ENCODE results near the gene PPP2R2C.

Gene PPP2R2C

DNA sequence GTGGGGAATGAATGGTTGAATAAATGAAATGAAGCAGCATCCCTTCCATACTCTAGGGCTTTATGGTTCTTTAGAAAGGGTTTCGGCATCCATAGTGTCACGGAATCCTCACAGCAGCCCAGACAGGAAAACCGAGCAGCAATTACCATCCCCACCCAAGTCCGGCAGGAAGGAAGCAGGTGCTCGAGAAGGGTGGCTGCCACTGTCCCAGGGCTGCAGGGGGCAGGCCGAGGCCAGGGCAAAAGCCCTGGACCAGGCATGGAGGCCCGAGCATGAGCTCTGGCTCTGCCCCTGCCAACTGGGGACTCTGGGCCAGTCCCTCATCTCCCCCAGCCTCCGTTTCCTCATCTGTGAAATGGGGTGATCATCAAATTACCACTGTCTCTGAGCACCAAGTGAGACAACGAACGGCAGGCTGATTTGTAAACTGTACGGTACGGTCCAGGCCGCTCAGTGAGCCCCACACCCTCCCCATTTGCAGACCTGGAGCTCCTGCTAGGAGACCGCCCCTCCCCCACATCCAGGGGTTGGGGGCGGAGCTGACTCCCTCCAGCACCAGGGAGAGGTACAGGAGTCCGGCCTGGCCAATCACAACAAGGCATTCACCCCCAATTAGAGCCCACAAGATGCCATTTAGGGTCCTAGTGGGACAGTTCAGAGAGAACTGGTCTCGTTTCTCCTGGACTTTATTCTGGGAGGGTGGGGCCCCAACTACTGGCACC is 102.3 kb downstream of the PPP2R2C start:
- no peak overlapping the region for H3K4me3 ChIP-seq (ENCODE audit: low read length)
- H3K27me3 ChIP-seq (ENCODE audit: control insufficient read depth, insufficient read depth, low read length): no peaks in the 10 kb centered on the region
- no peaks in the 10 kb centered on the region for H3K9me3 ChIP-seq (ENCODE audit: control insufficient read depth, low read depth, low read length)
- peaks cover 8% of the 10 kb centered on the region for H3K4me1 ChIP-seq (ENCODE audit: control insufficient read depth, low read depth, low read length)
- no peaks in the 10 kb centered on the region for H3K36me3 ChIP-seq (ENCODE audit: control insufficient read depth, low read depth, low read length)
- no peak overlapping the region for H3K27ac ChIP-seq (ENCODE audit: low read length)
- no peak overlapping the region for H3K9ac ChIP-seq (ENCODE audit: low read length)

DNA sequence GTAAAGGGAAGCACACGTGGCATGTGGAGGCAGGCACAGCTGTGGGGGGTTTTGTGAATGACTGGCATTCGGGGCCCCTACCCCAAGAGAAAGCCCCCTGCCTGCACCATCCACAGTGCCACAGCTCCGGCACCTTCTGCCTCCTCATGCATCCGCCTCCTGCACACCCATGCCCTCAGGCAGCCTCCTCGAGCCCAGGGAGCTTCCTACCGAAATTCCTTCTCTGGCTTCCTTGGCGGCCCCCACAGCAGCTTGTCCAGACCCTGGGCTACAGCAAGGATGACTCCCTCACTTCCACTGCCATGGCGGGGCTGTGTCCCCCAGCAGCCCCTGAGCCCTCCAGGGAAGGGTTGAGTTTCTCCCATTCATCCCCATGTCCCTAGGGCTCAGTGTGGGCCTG is 102.9 kb downstream of the PPP2R2C start:
- Histone ChIP-seq H3K36me3 (ENCODE audit: control insufficient read depth, low read depth, low read length) (no peaks in the 10 kb centered on the region), H3K27me3 (ENCODE audit: control insufficient read depth, insufficient read depth, low read length) (no peaks in the 10 kb centered on the region), H3K4me1 (ENCODE audit: control insufficient read depth, low read depth, low read length) (peaks cover 8% of the 10 kb centered on the region), H3K27ac (ENCODE audit: low read length) (no peak overlapping the region), H3K9me3 (ENCODE audit: control insufficient read depth, low read depth, low read length) (no peaks in the 10 kb centered on the region), H3K4me3 (ENCODE audit: low read length) (no peak overlapping the region), H3K9ac (ENCODE audit: low read length) (no peak overlapping the region)

DNA sequence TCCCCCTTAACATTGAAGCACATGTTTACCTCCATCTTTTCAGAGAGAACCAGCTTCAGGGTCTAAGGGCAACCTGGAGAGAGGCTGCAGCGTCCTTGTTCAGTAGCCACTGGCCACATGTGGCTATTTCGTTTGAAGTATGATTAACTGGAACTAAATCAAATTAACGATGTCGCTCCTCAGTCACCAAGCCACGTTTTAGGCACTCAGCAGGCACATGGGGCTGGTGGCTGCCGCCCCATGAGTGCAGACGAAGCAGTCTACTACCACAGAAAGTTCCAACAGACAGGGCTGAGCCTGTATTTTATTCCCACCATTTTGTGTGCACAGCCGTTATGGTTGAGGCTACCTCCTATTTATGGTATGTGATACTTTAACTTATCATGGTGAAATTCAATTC is 103.4 kb downstream of the PPP2R2C start:
- H3K4me3 ChIP-seq (ENCODE audit: low read length): no peak overlapping the region
- no peaks in the 10 kb centered on the region for H3K27me3 ChIP-seq (ENCODE audit: control insufficient read depth, insufficient read depth, low read length)
- H3K9ac ChIP-seq (ENCODE audit: low read length): no peak overlapping the region
- no peak overlapping the region for H3K27ac ChIP-seq (ENCODE audit: low read length)
- peaks cover 8% of the 10 kb centered on the region for H3K4me1 ChIP-seq (ENCODE audit: control insufficient read depth, low read depth, low read length)
- H3K36me3 ChIP-seq (ENCODE audit: control insufficient read depth, low read depth, low read length): no peaks in the 10 kb centered on the region
- H3K9me3 ChIP-seq (ENCODE audit: control insufficient read depth, low read depth, low read length): no peaks in the 10 kb centered on the region

DNA sequence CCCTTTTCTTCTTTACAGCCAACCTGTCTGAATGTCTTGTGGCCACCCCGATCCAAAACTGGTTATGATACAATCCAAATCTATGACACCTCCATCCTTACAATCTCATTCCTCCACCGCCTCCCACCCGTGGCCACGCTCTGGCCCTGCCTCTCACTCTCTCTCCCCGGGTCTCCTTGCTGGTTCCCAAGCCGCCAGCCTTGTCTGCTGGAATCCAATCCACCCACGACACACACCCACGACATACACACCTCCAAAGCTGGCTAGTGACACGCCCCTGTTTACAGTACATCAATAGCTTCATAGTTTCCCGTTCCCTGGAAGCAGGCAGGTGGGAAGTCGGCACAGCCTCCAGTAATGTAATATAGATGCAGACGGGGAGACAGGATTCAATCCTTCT is 103.8 kb downstream of the PPP2R2C start:
- H3K27me3 ChIP-seq (ENCODE audit: control insufficient read depth, insufficient read depth, low read length): no peaks in the 10 kb centered on the region
- H3K9ac ChIP-seq (ENCODE audit: low read length): no peak overlapping the region
- no peaks in the 10 kb centered on the region for H3K9me3 ChIP-seq (ENCODE audit: control insufficient read depth, low read depth, low read length)
- no peak overlapping the region for H3K4me3 ChIP-seq (ENCODE audit: low read length)
- H3K36me3 ChIP-seq (ENCODE audit: control insufficient read depth, low read depth, low read length): no peaks in the 10 kb centered on the region
- H3K27ac ChIP-seq (ENCODE audit: low read length): no peak overlapping the region
- H3K4me1 ChIP-seq (ENCODE audit: control insufficient read depth, low read depth, low read length): peaks cover 8% of the 10 kb centered on the region

DNA sequence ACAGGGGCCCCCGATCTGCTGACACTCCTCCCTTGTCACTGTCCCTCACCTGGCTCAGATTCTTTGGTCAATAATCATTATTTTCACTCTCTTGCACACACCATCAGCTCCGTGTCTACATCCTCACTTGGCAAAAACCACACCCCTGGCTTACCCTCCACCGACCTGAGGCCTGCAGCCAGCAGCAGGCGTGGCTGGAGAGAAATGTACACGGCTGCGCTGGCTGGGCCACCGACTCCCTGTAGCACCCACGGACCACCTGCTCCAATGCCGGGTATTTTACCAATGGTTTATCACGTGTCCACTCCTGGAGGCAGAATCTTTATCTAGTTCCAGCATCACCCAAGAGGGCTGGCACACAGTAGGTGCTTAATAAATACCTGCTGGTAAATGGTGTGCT is 104.3 kb downstream of the PPP2R2C start:
- H3K4me1 ChIP-seq (ENCODE audit: control insufficient read depth, low read depth, low read length): peaks cover 8% of the 10 kb centered on the region
- no peaks in the 10 kb centered on the region for H3K9me3 ChIP-seq (ENCODE audit: control insufficient read depth, low read depth, low read length)
- no peaks in the 10 kb centered on the region for H3K36me3 ChIP-seq (ENCODE audit: control insufficient read depth, low read depth, low read length)
- no peak overlapping the region for H3K4me3 ChIP-seq (ENCODE audit: low read length)
- no peak overlapping the region for H3K27ac ChIP-seq (ENCODE audit: low read length)
- no peak overlapping the region for H3K9ac ChIP-seq (ENCODE audit: low read length)
- H3K27me3 ChIP-seq (ENCODE audit: control insufficient read depth, insufficient read depth, low read length): no peaks in the 10 kb centered on the region

DNA sequence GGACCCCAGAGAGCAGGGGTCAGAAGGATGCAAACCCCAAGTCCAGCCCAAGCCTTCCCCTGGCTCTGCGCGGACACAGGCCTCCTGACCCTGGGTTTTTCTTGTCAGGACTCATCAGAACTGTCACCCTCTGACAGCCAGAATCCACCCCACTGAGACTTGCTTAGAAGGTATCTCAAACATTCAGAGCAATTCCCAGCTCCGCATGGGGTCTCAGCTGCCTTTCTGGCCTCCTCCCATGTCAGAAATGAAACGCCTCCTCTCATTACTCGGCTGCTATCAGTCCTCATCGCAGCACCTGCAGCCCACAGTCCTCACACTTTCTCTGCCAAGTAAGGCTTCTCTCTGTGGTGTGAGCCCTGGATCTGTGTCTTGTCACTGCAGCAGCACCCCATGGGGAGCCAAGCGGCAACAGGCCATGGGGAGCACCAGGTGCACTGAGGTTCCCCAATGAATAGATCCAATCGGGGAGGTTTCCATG is 105.0 kb downstream of the PPP2R2C start:
- H3K4me1 ChIP-seq (ENCODE audit: control insufficient read depth, low read depth, low read length): peaks cover 8% of the 10 kb centered on the region
- no peaks in the 10 kb centered on the region for H3K36me3 ChIP-seq (ENCODE audit: control insufficient read depth, low read depth, low read length)
- no peak overlapping the region for H3K9ac ChIP-seq (ENCODE audit: low read length)
- H3K27ac ChIP-seq (ENCODE audit: low read length): no peak overlapping the region
- no peaks in the 10 kb centered on the region for H3K9me3 ChIP-seq (ENCODE audit: control insufficient read depth, low read depth, low read length)
- no peaks in the 10 kb centered on the region for H3K27me3 ChIP-seq (ENCODE audit: control insufficient read depth, insufficient read depth, low read length)
- H3K4me3 ChIP-seq (ENCODE audit: low read length): no peak overlapping the region

DNA sequence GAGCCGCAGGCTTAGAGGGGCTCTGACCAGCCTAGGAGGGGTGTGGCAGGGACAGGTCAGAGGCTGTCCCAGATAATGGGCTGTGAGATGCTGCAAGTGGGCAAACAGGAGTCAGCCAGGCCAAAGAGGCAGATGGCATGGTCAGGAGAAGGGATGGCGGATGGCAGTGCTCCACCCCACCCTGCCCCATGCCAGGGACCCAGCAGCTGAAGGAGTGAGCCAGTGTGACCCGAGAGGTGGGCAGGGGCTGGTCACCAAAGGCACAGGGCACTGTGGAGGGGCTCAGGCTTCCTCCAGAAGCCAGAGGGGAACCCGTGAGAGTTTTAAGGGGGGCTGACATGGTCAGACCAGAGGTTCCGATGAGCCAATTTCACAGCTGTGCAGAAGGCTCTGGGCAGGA is 105.8 kb downstream of the PPP2R2C start:
- no peak overlapping the region for H3K4me3 ChIP-seq (ENCODE audit: low read length)
- H3K27me3 ChIP-seq (ENCODE audit: control insufficient read depth, insufficient read depth, low read length): no peaks in the 10 kb centered on the region
- H3K4me1 ChIP-seq (ENCODE audit: control insufficient read depth, low read depth, low read length): peaks cover 8% of the 10 kb centered on the region
- H3K9ac ChIP-seq (ENCODE audit: low read length): no peak overlapping the region
- H3K27ac ChIP-seq (ENCODE audit: low read length): no peak overlapping the region
- no peaks in the 10 kb centered on the region for H3K36me3 ChIP-seq (ENCODE audit: control insufficient read depth, low read depth, low read length)
- no peaks in the 10 kb centered on the region for H3K9me3 ChIP-seq (ENCODE audit: control insufficient read depth, low read depth, low read length)

DNA sequence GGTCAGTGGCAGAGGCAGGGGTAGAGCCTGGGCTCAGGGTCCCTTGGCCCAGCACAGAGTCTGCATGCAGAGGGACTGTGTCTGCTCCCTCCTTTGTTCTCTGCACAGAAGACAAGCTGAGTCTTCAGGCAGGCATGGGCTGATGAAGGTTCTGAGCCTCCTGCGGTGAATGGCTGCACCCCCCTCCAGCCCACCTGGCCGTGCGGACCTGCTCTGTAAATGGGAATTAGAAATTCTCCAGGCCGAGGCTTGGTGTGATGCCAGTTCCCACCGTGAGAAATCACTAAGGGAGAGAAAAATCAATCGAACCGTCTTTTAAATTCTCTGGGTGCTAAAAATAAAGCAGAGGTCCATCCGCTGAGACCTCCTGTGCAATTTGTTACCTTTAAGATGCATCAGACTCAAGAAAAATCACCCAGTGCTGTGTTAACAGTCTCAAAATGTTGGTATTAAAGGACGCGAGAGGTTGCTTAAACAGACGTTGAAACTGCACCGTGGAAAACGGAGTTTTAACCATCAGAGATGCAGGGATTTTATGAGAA is 106.8 kb downstream of the PPP2R2C start:
- Histone ChIP-seq H3K9me3 (ENCODE audit: control insufficient read depth, low read depth, low read length) (no peaks in the 10 kb centered on the region), H3K9ac (ENCODE audit: low read length) (no peak overlapping the region), H3K4me1 (ENCODE audit: control insufficient read depth, low read depth, low read length) (peaks cover 8% of the 10 kb centered on the region), H3K36me3 (ENCODE audit: control insufficient read depth, low read depth, low read length) (no peaks in the 10 kb centered on the region), H3K27ac (ENCODE audit: low read length) (no peak overlapping the region), H3K27me3 (ENCODE audit: control insufficient read depth, insufficient read depth, low read length) (peaks cover 5% of the 10 kb centered on the region), H3K4me3 (ENCODE audit: low read length) (no peak overlapping the region)

DNA sequence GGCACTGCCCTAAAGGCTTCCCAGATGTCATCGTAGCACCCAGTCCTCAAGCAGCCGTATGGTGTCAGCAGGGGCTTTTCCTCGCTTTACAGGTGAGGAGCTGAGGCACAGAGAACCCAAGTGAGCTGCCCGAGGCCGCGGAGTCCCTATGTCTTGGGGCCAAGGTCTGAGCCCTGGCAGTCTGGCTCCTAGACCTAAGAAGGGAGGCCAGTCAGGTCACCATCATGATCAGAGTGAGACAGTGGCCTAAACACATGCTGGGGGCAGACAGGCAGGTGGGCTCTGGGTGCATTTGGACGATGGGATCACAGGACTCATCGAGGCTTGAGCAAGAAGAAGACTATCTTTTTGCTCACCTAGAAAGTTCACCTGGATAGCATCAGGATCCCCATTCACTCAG is 107.8 kb downstream of the PPP2R2C start:
- Histone ChIP-seq H3K4me1 (ENCODE audit: control insufficient read depth, low read depth, low read length) (peaks cover 8% of the 10 kb centered on the region), H3K9ac (ENCODE audit: low read length) (no peak overlapping the region), H3K4me3 (ENCODE audit: low read length) (no peak overlapping the region), H3K36me3 (ENCODE audit: control insufficient read depth, low read depth, low read length) (no peaks in the 10 kb centered on the region), H3K27me3 (ENCODE audit: control insufficient read depth, insufficient read depth, low read length) (peaks cover 12% of the 10 kb centered on the region), H3K27ac (ENCODE audit: low read length) (no peak overlapping the region), H3K9me3 (ENCODE audit: control insufficient read depth, low read depth, low read length) (no peaks in the 10 kb centered on the region)

DNA sequence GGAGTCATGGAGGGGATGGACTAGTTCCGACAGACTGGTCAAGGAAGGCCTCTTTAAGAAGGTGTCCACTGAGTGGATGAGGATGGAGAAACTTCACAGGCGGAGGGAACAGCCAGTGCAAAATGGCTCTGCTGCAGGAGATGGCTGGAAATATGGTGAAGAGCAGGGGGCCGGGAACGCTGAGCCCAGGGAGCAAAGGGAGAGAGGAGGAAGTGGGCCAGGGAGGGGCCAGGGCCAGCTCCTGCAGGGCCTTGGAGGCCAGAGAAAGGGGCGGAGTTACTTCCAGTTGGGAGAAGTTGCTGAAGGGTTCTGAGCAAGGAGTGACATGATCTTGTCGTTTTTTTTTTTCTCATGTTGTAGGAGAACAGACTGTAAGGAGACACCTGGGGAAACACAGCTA is 108.3 kb downstream of the PPP2R2C start:
- H3K4me3 ChIP-seq (ENCODE audit: low read length): no peak overlapping the region
- H3K9ac ChIP-seq (ENCODE audit: low read length): no peak overlapping the region
- no peak overlapping the region for H3K27ac ChIP-seq (ENCODE audit: low read length)
- H3K4me1 ChIP-seq (ENCODE audit: control insufficient read depth, low read depth, low read length): peaks cover 8% of the 10 kb centered on the region
- no peaks in the 10 kb centered on the region for H3K9me3 ChIP-seq (ENCODE audit: control insufficient read depth, low read depth, low read length)
- peaks cover 13% of the 10 kb centered on the region for H3K27me3 ChIP-seq (ENCODE audit: control insufficient read depth, insufficient read depth, low read length)
- H3K36me3 ChIP-seq (ENCODE audit: control insufficient read depth, low read depth, low read length): no peaks in the 10 kb centered on the region

DNA sequence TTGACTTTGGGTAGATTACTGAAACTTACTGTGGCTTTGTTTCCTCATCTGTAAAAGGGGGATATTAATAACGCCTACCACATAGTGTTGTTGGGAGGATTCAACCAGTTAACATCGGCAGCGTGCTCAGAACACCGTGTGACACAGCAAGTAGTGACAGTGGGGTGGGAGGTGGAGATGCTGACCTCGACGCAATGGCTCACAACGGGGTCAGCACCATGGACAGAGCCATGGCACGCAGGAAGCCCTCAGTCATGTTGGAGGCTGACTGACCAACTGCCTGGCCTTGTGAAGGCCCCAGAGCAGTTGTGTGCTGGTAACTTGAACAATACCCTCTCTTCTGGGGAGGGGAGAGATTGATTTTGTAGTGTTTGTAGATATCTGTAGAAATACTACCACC is 109.5 kb downstream of the PPP2R2C start:
- H3K9ac ChIP-seq (ENCODE audit: low read length): no peak overlapping the region
- H3K4me3 ChIP-seq (ENCODE audit: low read length): no peak overlapping the region
- peaks cover 13% of the 10 kb centered on the region for H3K27me3 ChIP-seq (ENCODE audit: control insufficient read depth, insufficient read depth, low read length)

DNA sequence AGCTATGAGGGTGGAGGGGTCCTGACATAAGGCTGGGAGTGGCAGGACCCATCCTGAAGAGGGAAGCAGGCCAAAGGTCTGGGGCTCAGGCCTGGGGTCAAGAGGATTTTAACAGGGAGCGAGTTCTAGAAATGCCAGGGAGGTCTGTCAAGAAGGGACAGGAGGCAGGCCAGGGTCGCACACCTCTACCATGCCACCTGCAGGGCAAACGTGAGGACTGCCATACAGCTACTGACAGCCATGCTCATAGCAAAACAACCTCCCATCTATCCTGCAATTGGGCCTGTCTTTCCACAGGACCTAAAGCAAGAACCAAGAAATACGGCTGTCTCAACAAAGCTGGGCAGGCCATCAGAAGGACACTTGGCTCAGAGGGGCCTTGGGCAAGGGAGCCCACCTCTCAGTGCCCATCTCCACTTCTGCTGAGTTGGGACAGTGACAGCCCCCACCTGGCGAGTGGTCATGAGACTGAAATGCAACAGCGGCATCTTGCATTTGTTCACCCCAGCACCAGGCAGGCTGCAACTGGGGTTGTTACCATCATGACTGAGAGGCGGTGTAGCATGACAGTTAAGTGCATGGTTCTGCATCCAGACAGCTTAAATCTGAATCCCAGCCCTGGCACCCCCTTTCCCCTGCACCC is 110.0 kb downstream of the PPP2R2C start:
- Histone ChIP-seq H3K4me1 (ENCODE audit: control insufficient read depth, low read depth, low read length) (peaks cover 4% of the 10 kb centered on the region), H3K27me3 (ENCODE audit: control insufficient read depth, insufficient read depth, low read length) (peaks cover 13% of the 10 kb centered on the region)

More for the DNA sequence above, 109.5 kb downstream of the PPP2R2C start:
- H3K36me3 ChIP-seq (ENCODE audit: control insufficient read depth, low read depth, low read length): no peaks in the 10 kb centered on the region
- peaks cover 8% of the 10 kb centered on the region for H3K4me1 ChIP-seq (ENCODE audit: control insufficient read depth, low read depth, low read length)
- H3K27ac ChIP-seq (ENCODE audit: low read length): no peak overlapping the region
- no peaks in the 10 kb centered on the region for H3K9me3 ChIP-seq (ENCODE audit: control insufficient read depth, low read depth, low read length)

More for the DNA sequence above, 110.0 kb downstream of the PPP2R2C start:
- H3K9ac ChIP-seq (ENCODE audit: low read length): no peak overlapping the region
- no peaks in the 10 kb centered on the region for H3K9me3 ChIP-seq (ENCODE audit: control insufficient read depth, low read depth, low read length)
- H3K4me3 ChIP-seq (ENCODE audit: low read length): no peak overlapping the region
- no peak overlapping the region for H3K27ac ChIP-seq (ENCODE audit: low read length)
- H3K36me3 ChIP-seq (ENCODE audit: control insufficient read depth, low read depth, low read length): no peaks in the 10 kb centered on the region

Data from iPS-18a (cell line).